GM12801 (cell line): Measurements from ENCODE around the gene OR8K1.

Experiments
- CTCF ChIP-seq: IDR thresholded peaks from one replicate; pipeline ENCODE4 v1.5.1; 2011; ENCODE audit warnings: control low read depth; ENCODE audit not compliant: insufficient read length; ENCODE audit errors: extremely low read depth

The OR8K1 gene

GRCh38 chr11:56375324-56375723 lies 29.5 kb downstream of the OR8K1 start, which contains the start of gene OR8U1:
Gene OR8U1, plus strand, starts transcription at chr11:56375624. Its CDS starts 0 bp downstream, at chr11:56375624.
- no peak for TF ChIP-seq CTCF

GRCh38 chr11:56380120-56380519 lies 34.3 kb downstream of the OR8K1 start:
- TF ChIP-seq CTCF = no peak

DNA sequence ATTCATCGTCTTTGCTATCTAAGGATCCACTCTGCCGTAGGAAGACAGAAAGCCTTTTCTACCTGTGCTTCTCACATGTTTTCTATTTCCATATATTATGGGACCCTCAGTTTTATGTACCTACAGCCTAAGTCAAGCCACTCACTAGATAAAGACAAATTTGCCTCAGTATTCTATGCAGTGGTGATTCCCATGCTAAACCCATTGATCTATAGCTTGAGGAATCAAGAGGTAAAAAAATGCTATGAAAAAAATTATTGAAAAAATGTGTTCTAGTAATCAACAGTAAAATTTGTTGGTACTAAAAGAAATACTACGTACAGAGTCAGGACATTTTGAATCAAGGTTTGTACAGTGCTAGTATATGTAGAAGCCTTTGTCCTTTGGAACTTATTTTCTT lies 48.5 kb downstream of the OR8K1 start:
- TF ChIP-seq CTCF = no peak

DNA sequence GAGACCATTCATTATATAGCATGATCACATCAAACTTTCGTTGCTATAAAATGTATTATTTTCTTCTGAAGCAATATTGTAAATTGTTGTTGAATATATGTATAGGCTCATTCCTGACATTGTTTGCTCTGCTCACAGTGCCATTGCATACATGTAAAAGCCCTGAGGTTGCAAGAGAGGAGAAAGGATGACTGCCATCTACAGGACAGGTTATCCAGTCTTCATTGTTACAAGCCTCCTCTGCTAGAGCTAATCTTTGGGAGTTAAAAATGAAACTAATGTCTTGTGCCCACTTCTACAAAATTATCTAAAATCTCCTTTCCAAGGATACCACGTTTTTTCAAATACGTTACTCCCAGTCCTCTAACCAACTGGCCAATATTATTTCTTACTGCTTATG lies 50.2 kb downstream of the OR8K1 start:
- TF ChIP-seq CTCF = no peak
